Activated CD8-positive, alpha-beta T cell treated with anti-CD3 and anti-CD28 coated beads, Interleukin-2, amount 10 ng/mL, durations not matched to agents 7 days and 5 days (primary cell): ENCODE measurements around the gene RCAN2. TPM values are rescaled to one million over a fixed set of nuclear protein-coding genes. Genes with fewer than 3 reads are reported as not detected.
A peak's percentile ranks its signal among the peaks of the same experiment; 100 is the strongest.

Experiments used
- ATAC-seq: fragments of 150-1000 bp; cut with Tn5 transposase; one replicate; pipeline ENCODE4 v1.10.0; 2021; ENCODE audit warnings: moderate library complexity
- CTCF ChIA-PET: fragments of 350-600 bp; sonication (Branson Sonifier 250); formaldehyde crosslinking; loops from one replicate; lab custom pipeline; 2021; ENCODE audit warnings: antibody characterized with exemption; lab: Charles Lee
- POLR2A ChIA-PET: fragments of 350-600 bp; sonication (Branson Sonifier 250); formaldehyde crosslinking; loops from one replicate; lab custom pipeline; 2021; ENCODE audit warnings: antibody characterized with exemption; lab: Charles Lee
- DNase-seq: peaks from one replicate; pipeline ENCODE4 v3.0.0-alpha.2; 2020
- H3K27ac Mint-ChIP-seq: one replicate; pipeline ENCODE4 v1.8.0; 2021; ENCODE audit warnings: mild to moderate bottlenecking, mixed read lengths
- H3K27me3 Mint-ChIP-seq: one replicate; pipeline ENCODE4 v1.8.0; 2021; ENCODE audit warnings: low read depth, mixed read lengths
- H3K36me3 Mint-ChIP-seq: one replicate; pipeline ENCODE4 v1.8.0; 2021; ENCODE audit warnings: low read depth, mixed read lengths
- H3K4me1 Mint-ChIP-seq: one replicate; pipeline ENCODE4 v1.8.0; 2021; ENCODE audit warnings: low read depth, mixed read lengths
- H3K4me3 Mint-ChIP-seq: one replicate; pipeline ENCODE4 v1.8.0; 2021; ENCODE audit warnings: mild to moderate bottlenecking, mixed read lengths
- H3K9me3 Mint-ChIP-seq: one replicate; pipeline ENCODE4 v1.8.0; 2022; ENCODE audit warnings: mixed read lengths; ENCODE audit not compliant: insufficient read depth
- total RNA-seq, 2 experiments: library from RNA; stranded (reverse); gene quantifications; one replicate each; pipeline ENCODE4 v1.2.3, GENCODE V29; 2021

The RCAN2 gene
- total RNA-seq, 2 experiments from 2014 or later = not detected

GRCh38 chr6:46370622-46371021, 120.6 kb downstream of the RCAN2 start:
- no peak overlapping the region for H3K4me3 Mint-ChIP-seq
- no peak overlapping the region for H3K27ac Mint-ChIP-seq
- H3K4me1 Mint-ChIP-seq = no peaks in the 10 kb centered on the region
- ChIA-PET POLR2A (no interaction called here), CTCF (no interaction called here)
- no peaks in the 10 kb centered on the region for H3K9me3 Mint-ChIP-seq
- ATAC-seq (no peak), DNase-seq (no peak)
- no peaks in the 10 kb centered on the region for H3K27me3 Mint-ChIP-seq
- no peaks in the 10 kb centered on the region for H3K36me3 Mint-ChIP-seq

GRCh38 chr6:46368169-46368536, 123.1 kb downstream of the RCAN2 start:
- no peak for ATAC-seq
- Mint-ChIP-seq H3K4me1 (no peaks in the 10 kb centered on the region), H3K9me3 (no peaks in the 10 kb centered on the region), H3K27ac (no peak overlapping the region), H3K4me3 (no peak overlapping the region), H3K36me3 (no peaks in the 10 kb centered on the region), H3K27me3 (peaks cover 8% of the 10 kb centered on the region)
- ChIA-PET POLR2A (no interaction called here), CTCF (no interaction called here)
- DNase-seq = no peak

- POLR2A ChIA-PET = no interaction called here
- no peak overlapping the region for H3K27ac Mint-ChIP-seq
- no peaks in the 10 kb centered on the region for H3K4me1 Mint-ChIP-seq
- ATAC-seq = no peak
- CTCF ChIA-PET = no interaction called here
- H3K4me3 Mint-ChIP-seq = no peak overlapping the region
- H3K9me3 Mint-ChIP-seq = no peaks in the 10 kb centered on the region
- no peaks in the 10 kb centered on the region for H3K36me3 Mint-ChIP-seq
- DNase-seq = no peak
- H3K27me3 Mint-ChIP-seq = peaks cover 10% of the 10 kb centered on the region
Observed at GRCh38 chr6:46367354-46368168, 123.7 kb downstream of the RCAN2 start.

GRCh38 chr6:46366190-46366900, 124.9 kb downstream of the RCAN2 start:
- peaks cover 10% of the 10 kb centered on the region for H3K27me3 Mint-ChIP-seq
- ATAC-seq (no peak), DNase-seq (no peak)
- CTCF ChIA-PET = interaction anchor here (0.9 kb wide), 1 partner anchor 10 kb away, joined by 3 read pairs; no protein-coding TSS in a partner anchor
- POLR2A ChIA-PET = no interaction called here
- H3K4me1 Mint-ChIP-seq = no peaks in the 10 kb centered on the region
- H3K4me3 Mint-ChIP-seq = no peak overlapping the region
- no peaks in the 10 kb centered on the region for H3K36me3 Mint-ChIP-seq
- H3K9me3 Mint-ChIP-seq = no peaks in the 10 kb centered on the region
- H3K27ac Mint-ChIP-seq = no peak overlapping the region

GRCh38 chr6:46357591-46357990, 133.7 kb downstream of the RCAN2 start:
- ATAC-seq (no peak), DNase-seq (no peak)
- H3K36me3 Mint-ChIP-seq = no peaks in the 10 kb centered on the region
- ChIA-PET POLR2A (no interaction called here), CTCF (no interaction called here)
- H3K9me3 Mint-ChIP-seq = no peaks in the 10 kb centered on the region
- H3K4me1 Mint-ChIP-seq = peaks cover 4% of the 10 kb centered on the region
- peaks cover 10% of the 10 kb centered on the region for H3K27me3 Mint-ChIP-seq
- H3K27ac Mint-ChIP-seq = peak overlapping the region; percentile 57
- peak overlapping the region; percentile 36 for H3K4me3 Mint-ChIP-seq

- Mint-ChIP-seq H3K9me3 (no peaks in the 10 kb centered on the region), H3K4me3 (no peak overlapping the region), H3K27me3 (peaks cover 11% of the 10 kb centered on the region), H3K4me1 (peaks cover 4% of the 10 kb centered on the region), H3K27ac (no peak overlapping the region), H3K36me3 (no peaks in the 10 kb centered on the region)
- DNase-seq = no peak
- CTCF ChIA-PET = no interaction called here
- POLR2A ChIA-PET = no interaction called here
- no peak for ATAC-seq
Observed at GRCh38 chr6:46356543-46356942, 134.7 kb downstream of the RCAN2 start.

GRCh38 chr6:46353528-46353927, 137.7 kb downstream of the RCAN2 start:
- H3K4me1 Mint-ChIP-seq = peaks cover 4% of the 10 kb centered on the region
- DNase-seq (no peak), ATAC-seq (no peak)
- ChIA-PET CTCF (no interaction called here), POLR2A (no interaction called here)
- H3K9me3 Mint-ChIP-seq = no peaks in the 10 kb centered on the region
- H3K4me3 Mint-ChIP-seq = no peak overlapping the region
- H3K27ac Mint-ChIP-seq = no peak overlapping the region
- no peaks in the 10 kb centered on the region for H3K36me3 Mint-ChIP-seq
- peaks cover 17% of the 10 kb centered on the region for H3K27me3 Mint-ChIP-seq

GRCh38 chr6:46352541-46353268, 138.5 kb downstream of the RCAN2 start:
- POLR2A ChIA-PET = no interaction called here
- CTCF ChIA-PET = no interaction called here
- H3K27me3 Mint-ChIP-seq = peaks cover 20% of the 10 kb centered on the region

GRCh38 chr6:46350714-46351113, 140.5 kb downstream of the RCAN2 start:
- Mint-ChIP-seq H3K9me3 (no peaks in the 10 kb centered on the region), H3K4me3 (no peak overlapping the region), H3K4me1 (no peaks in the 10 kb centered on the region), H3K27me3 (peaks cover 20% of the 10 kb centered on the region), H3K27ac (no peak overlapping the region), H3K36me3 (no peaks in the 10 kb centered on the region)
- CTCF ChIA-PET = no interaction called here
- ATAC-seq = no peak
- no peak for DNase-seq
- POLR2A ChIA-PET = no interaction called here

More at GRCh38 chr6:46352541-46353268, 138.5 kb downstream of the RCAN2 start:
- H3K36me3 Mint-ChIP-seq = no peaks in the 10 kb centered on the region
- no peak for DNase-seq
- no peaks in the 10 kb centered on the region for H3K9me3 Mint-ChIP-seq
- no peak overlapping the region for H3K4me3 Mint-ChIP-seq
- peaks cover 4% of the 10 kb centered on the region for H3K4me1 Mint-ChIP-seq
- ATAC-seq = no peak
- no peak overlapping the region for H3K27ac Mint-ChIP-seq

GRCh38 chr6:46347669-46348068, 143.6 kb downstream of the RCAN2 start:
- no peaks in the 10 kb centered on the region for H3K36me3 Mint-ChIP-seq
- ATAC-seq = no peak
- H3K9me3 Mint-ChIP-seq = no peaks in the 10 kb centered on the region
- no peaks in the 10 kb centered on the region for H3K4me1 Mint-ChIP-seq
- CTCF ChIA-PET = interaction anchor here (0.6 kb wide), 1 partner anchor 13 kb away, joined by 3 read pairs; no protein-coding TSS in a partner anchor
- no peak overlapping the region for H3K4me3 Mint-ChIP-seq
- H3K27ac Mint-ChIP-seq = no peak overlapping the region
- peaks cover 15% of the 10 kb centered on the region for H3K27me3 Mint-ChIP-seq
- POLR2A ChIA-PET = no interaction called here
- no peak for DNase-seq

GRCh38 chr6:46340246-46340645, 151.0 kb downstream of the RCAN2 start:
- ChIA-PET POLR2A (no interaction called here), CTCF (no interaction called here)
- Mint-ChIP-seq H3K4me1 (no peaks in the 10 kb centered on the region), H3K9me3 (no peaks in the 10 kb centered on the region), H3K27me3 (peaks cover 10% of the 10 kb centered on the region), H3K4me3 (no peak overlapping the region), H3K27ac (no peak overlapping the region), H3K36me3 (no peaks in the 10 kb centered on the region)
- DNase-seq (no peak), ATAC-seq (no peak)

GRCh38 chr6:46338131-46338530, 153.1 kb downstream of the RCAN2 start:
- no peaks in the 10 kb centered on the region for H3K4me1 Mint-ChIP-seq
- ChIA-PET CTCF (interaction anchor here (1.5 kb wide), 1 partner anchor 10 kb away, joined by 3 read pairs; no protein-coding TSS in a partner anchor), POLR2A (no interaction called here)
- ATAC-seq (no peak), DNase-seq (no peak)
- H3K27ac Mint-ChIP-seq = no peak overlapping the region
- peaks cover 10% of the 10 kb centered on the region for H3K27me3 Mint-ChIP-seq
- no peaks in the 10 kb centered on the region for H3K36me3 Mint-ChIP-seq
- no peaks in the 10 kb centered on the region for H3K9me3 Mint-ChIP-seq
- H3K4me3 Mint-ChIP-seq = no peak overlapping the region
